K562 (cell line): ENCODE data around the gene HES3. TPM values are rescaled to one million over a fixed set of nuclear protein-coding genes. Genes with fewer than 3 reads are reported as not detected.
A peak's percentile ranks its signal among the peaks of the same experiment; 100 is the strongest.

ENCODE experiments used
- ARHGAP35 ChIP-seq: fragments of 450-650 bp; IDR thresholded peaks from 2 replicates; pipeline ENCODE4 v1.6.1; 2018; ENCODE audit not compliant: partially characterized antibody
- ARID4B ChIP-seq: sonication (generic); formaldehyde crosslinking; IDR thresholded peaks from 2 replicates; pipeline ENCODE4 v1.8.0; 2022; ENCODE audit warnings: mild to moderate bottlenecking, missing genetic modification reagents
- BCOR ChIP-seq: fragments of 450-650 bp; IDR thresholded peaks from 2 replicates; pipeline ENCODE4 v1.6.1; 2016
- CEBPB ChIP-seq: fragments of 450-650 bp; IDR thresholded peaks from 2 replicates; pipeline ENCODE4 v1.6.1; 2016; ENCODE audit warnings: missing genetic modification characterization, missing compliant biosample characterization
- ETS2 ChIP-seq: IDR thresholded peaks from 2 replicates; pipeline ENCODE4 v1.6.1; 2016; ENCODE audit warnings: borderline replicate concordance, missing genetic modification characterization, mild to moderate bottlenecking, moderate library complexity, missing compliant biosample characterization; ENCODE audit not compliant: poor library complexity, severe bottlenecking
- ETV1 ChIP-seq: fragments of 450-650 bp; conservative IDR thresholded peaks from 2 replicates; pipeline ENCODE4 v1.6.1; 2016; ENCODE audit warnings: missing genetic modification characterization, control low read depth, low read depth, missing compliant biosample characterization
- ETV5 ChIP-seq: sonication (generic); formaldehyde crosslinking; IDR thresholded peaks from 2 replicates; pipeline ENCODE4 v1.4.0; 2020; ENCODE audit warnings: low read depth, mild to moderate bottlenecking, missing genetic modification reagents
- FOXJ2 ChIP-seq: fragments of 200-800 bp; sonication (Bioruptor generic); IDR thresholded peaks from 2 replicates; pipeline ENCODE4 v1.6.1; 2016; ENCODE audit warnings: missing genetic modification characterization, missing compliant biosample characterization
- HMGN3 ChIP-seq: IDR thresholded peaks from 2 replicates; pipeline ENCODE4 v1.6.1; 2011; ENCODE audit warnings: borderline replicate concordance, low read depth, mild to moderate bottlenecking, mixed read lengths, low read length; ENCODE audit not compliant: insufficient read length; ENCODE audit errors: extremely low read depth
- HNRNPK ChIP-seq: fragments of 200-400 bp; formaldehyde crosslinking; IDR thresholded peaks from one replicate; pipeline ENCODE4 v1.6.1; 2018; ENCODE audit warnings: mild to moderate bottlenecking, low read depth, low read length; ENCODE audit not compliant: poor library complexity, severe bottlenecking
- HNRNPL ChIP-seq: fragments of 200-400 bp; formaldehyde crosslinking; IDR thresholded peaks from 2 replicates; pipeline ENCODE4 v1.6.1; 2017; ENCODE audit warnings: low read depth, mild to moderate bottlenecking, low read length
- JUND ChIP-seq, 2 experiments: IDR thresholded peaks; 2 replicates in 1 of 2; 3 replicates in 1 of 2; pipeline ENCODE4 v1.6.1; 2011; ENCODE audit warnings: borderline replicate concordance in 2 of 2, low read depth in 2 of 2, low read length in 2 of 2, improper control_type of control experiment in 1 of 2, missing biosample characterization in 1 of 2, missing genetic modification characterization in 1 of 2, missing genetic modification reagents in 1 of 2
- KDM4B ChIP-seq, 2 experiments: fragments of 450-650 bp in 1 of 2; sonication (generic) in 1 of 2; IDR thresholded peaks; 2 replicates each; pipeline ENCODE4 v1.6.1; 2016 to 2017; ENCODE audit warnings: borderline replicate concordance in 2 of 2, antibody characterized with exemption in 1 of 2, low read depth in 1 of 2, mild to moderate bottlenecking in 1 of 2
- KHSRP ChIP-seq: fragments of 450-650 bp; IDR thresholded peaks from 2 replicates; pipeline ENCODE4 v1.6.1; 2017
- KLF16 ChIP-seq: IDR thresholded peaks from 2 replicates; pipeline ENCODE4 v1.6.1; 2016; ENCODE audit warnings: antibody characterized with exemption
- KLF6 ChIP-seq: fragments of 250-450 bp; sonication (Bioruptor Pico); IDR thresholded peaks from 2 replicates; pipeline ENCODE4 v1.4.0; 2020; ENCODE audit warnings: mild to moderate bottlenecking, moderate library complexity, borderline replicate concordance
- MAFK ChIP-seq: IDR thresholded peaks from 2 replicates; pipeline ENCODE4 v1.6.1; 2011; ENCODE audit warnings: low read length, improper control_type of control experiment
- MXI1 ChIP-seq: IDR thresholded peaks from 2 replicates; pipeline ENCODE4 v1.6.1; 2011; ENCODE audit warnings: low read depth, mild to moderate bottlenecking, improper control_type of control experiment, low read length
- RBM39 ChIP-seq: fragments of 200-400 bp; formaldehyde crosslinking; optimal IDR thresholded peaks from 2 replicates; pipeline ENCODE3; 2018; ENCODE audit warnings: low read depth, low read length
- ZNF197 ChIP-seq: fragments of 200-800 bp; sonication (Bioruptor generic); IDR thresholded peaks from 2 replicates; pipeline ENCODE4 v1.6.1; 2016; ENCODE audit warnings: low read depth, missing genetic modification characterization, missing compliant biosample characterization
- ZNF280B ChIP-seq: fragments of 250-450 bp; sonication (Bioruptor Pico); IDR thresholded peaks from 2 replicates; pipeline ENCODE4 v1.5.1; 2021; ENCODE audit warnings: mild to moderate bottlenecking
- ZNF583 ChIP-seq: fragments of 250-450 bp; sonication (Bioruptor Pico); IDR thresholded peaks from 2 replicates; pipeline ENCODE4 v1.4.0; 2020
- polyA plus RNA-seq, 8 experiments: library from polyadenylated mRNA; depleted of rRNA in 4 of 8; stranded (reverse) in 5 of 8; unstranded in 3 of 8; fragments of >200 nt; fragmentation: Nextera tagmentation in 2 of 8; fragmentation: Illumina TruSeq in 1 of 8; extraction: Ambion mirVana in 2 of 8; extraction: Trizol in 1 of 8; gene quantifications; 2 replicates each; pipeline versions ENCODE4 v1.2.1 to v1.2.3, GENCODE V29; 2011 to 2014; ENCODE audit warnings: inconsistent platforms in 1 of 8, missing spikeins in 1 of 8
- total RNA-seq, 7 experiments: library from RNA; depleted of rRNA in 6 of 7; stranded (reverse); fragments of >200 nt in 6 of 7; fragmentation: Illumina TruSeq in 2 of 7; extraction: Trizol in 2 of 7; gene quantifications; 2 replicates each; pipeline versions ENCODE4 v1.2.1 to v1.2.3, GENCODE V29; 2011 to 2021; ENCODE audit warnings: low replicate concordance in 1 of 7

HES3 gene
- total and polyA plus RNA-seq, 9 of the 15 experiments (the other 6 are each of a cell fraction or from before 2014, with no cell fraction given), result not detected

- TF ChIP-seq ARID4B (CRISPR knock-in tag) (0 out of 2 replicates have a peak, but pooled peaks have one; percentile 6), KHSRP (peak; percentile 87), HMGN3 (no peak), RBM39 (no peak), ETV5 (CRISPR knock-in tag) (no peak), FOXJ2 (no peak), ARHGAP35 (no peak), KLF6 (CRISPR knock-in tag) (no peak), MAFK (no peak), BCOR (no peak), ZNF280B (CRISPR knock-in tag) (no peak), ZNF583 (no peak), JUND (IDR thresholded peaks at IDR 0.05; ENCODE audit: borderline replicate concordance, low read depth, low read length) (peak; percentile 56), JUND (tag; IDR thresholded peaks at IDR 0.05; ENCODE audit: borderline replicate concordance, low read depth, low read length) (no peak), MXI1 (no peak), HNRNPK (peak; percentile 75), HNRNPL (no peak), ETS2 (tag) (no peak), ZNF197 (CRISPR knock-in tag) (no peak), KLF16 (no peak), CEBPB (tag) (peak; percentile 100), KDM4B (IDR thresholded peaks at IDR 0.05; ENCODE audit: borderline replicate concordance in 2 of 2, low read depth in 1 of 2) (no peak), ETV1 (tag) (no peak)
Measured at GRCh38 chr1:6259491-6260362, 15.7 kb downstream of the HES3 start (continued).
